Stimulated activated naive CD8-positive, alpha-beta T cell treated with anti-CD3 and anti-CD28 coated beads, Interleukin-15, Interleukin-2, amounts not matched to agents 100 ng/mL and 50 ng/mL, for 24 hours (primary cell): ENCODE results near the gene NPHP1.
"Not testable (repeated sequence)": the region's sequence is repeated elsewhere in the genome, so short reads cannot be mapped to it uniquely, and the experiment has no call there.

Experiments
- H3K27ac Mint-ChIP-seq: one replicate; pipeline ENCODE4 v1.8.0; 2021; ENCODE audit warnings: mild to moderate bottlenecking, mixed read lengths
- H3K27me3 Mint-ChIP-seq: one replicate; pipeline ENCODE4 v1.8.0; 2021; ENCODE audit warnings: mixed read lengths
- H3K36me3 Mint-ChIP-seq: one replicate; pipeline ENCODE4 v1.8.0; 2021; ENCODE audit warnings: low read depth, mixed read lengths
- H3K4me1 Mint-ChIP-seq: one replicate; pipeline ENCODE4 v1.8.0; 2021; ENCODE audit warnings: low read depth, mixed read lengths
- H3K4me3 Mint-ChIP-seq: one replicate; pipeline ENCODE4 v1.8.0; 2021; ENCODE audit warnings: mild to moderate bottlenecking, mixed read lengths
- H3K9me3 Mint-ChIP-seq: one replicate; pipeline ENCODE4 v1.8.0; 2021; ENCODE audit warnings: mixed read lengths

NPHP1 gene

GRCh38 chr2:110215091-110215490, 10.3 kb upstream of the NPHP1 start:
- H3K9me3 Mint-ChIP-seq: peaks cover 4% of the 10 kb centered on the region
- H3K27ac Mint-ChIP-seq: no peak overlapping the region
- peaks cover 13% of the 10 kb centered on the region for H3K36me3 Mint-ChIP-seq
- peaks cover 15% of the 10 kb centered on the region for H3K4me1 Mint-ChIP-seq
- H3K4me3 Mint-ChIP-seq: no peak overlapping the region
- H3K27me3 Mint-ChIP-seq: peaks cover 45% of the 10 kb centered on the region

GRCh38 chr2:110213522-110213921, 8.7 kb upstream of the NPHP1 start:
- not testable (repeated sequence) for H3K27ac Mint-ChIP-seq, H3K9me3 Mint-ChIP-seq
- Mint-ChIP-seq H3K4me3 (peak overlapping the region; percentile 9), H3K27me3 (peaks cover 34% of the 10 kb centered on the region), H3K4me1 (peaks cover 24% of the 10 kb centered on the region), H3K36me3 (peaks cover 27% of the 10 kb centered on the region)

- Mint-ChIP-seq H3K4me1 (peaks cover 24% of the 10 kb centered on the region), H3K27me3 (peaks cover 22% of the 10 kb centered on the region), H3K27ac (peak within 1 kb of the TSS; percentile 90), H3K4me3 (peak within 1 kb of the TSS; percentile 93), H3K9me3 (peaks cover 4% of the 10 kb centered on the region), H3K36me3 (peaks cover 32% of the 10 kb centered on the region)
These were observed 7.4 kb upstream of the NPHP1 start, which contains the start of gene MTLN for GRCh38 chr2:110211938-110212858. MTLN (minus strand) TSS chr2:110212547; CDS start chr2:110212525, 22 bp downstream.

DNA sequence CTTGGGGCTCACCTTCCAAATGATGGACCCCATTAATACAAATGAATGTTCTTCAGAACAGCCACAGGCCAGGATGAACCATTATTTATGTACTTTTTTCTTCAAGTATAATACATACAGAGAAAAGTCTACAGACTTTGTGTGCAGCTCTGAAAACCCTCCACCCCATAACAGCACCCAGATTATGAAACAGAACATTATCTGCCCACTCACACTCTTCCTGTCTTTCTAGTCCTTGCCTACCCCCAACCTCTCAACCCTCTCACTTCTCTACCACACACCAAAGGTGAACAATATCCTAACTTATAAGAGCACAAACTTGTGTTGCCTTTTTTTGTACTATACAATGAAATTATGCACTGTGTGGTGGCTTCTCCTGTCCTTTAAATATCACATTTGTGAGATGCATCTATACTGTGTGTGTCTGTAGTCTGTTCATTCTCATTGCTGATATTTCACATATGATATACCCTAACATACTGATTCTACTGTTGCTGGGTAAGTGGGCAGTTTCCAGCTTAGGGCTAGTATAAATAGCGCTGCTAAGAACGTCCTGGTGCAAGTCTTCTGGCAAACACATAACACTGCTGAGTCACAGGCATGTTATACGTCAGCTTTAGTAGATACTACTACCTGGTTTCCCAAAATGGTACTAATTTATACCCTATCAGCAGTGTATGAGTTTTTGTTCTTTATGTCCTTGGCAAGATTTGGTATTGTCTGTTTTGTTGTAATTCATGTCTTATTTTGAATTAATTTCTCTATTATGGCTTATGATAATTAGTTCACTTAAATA, 1.0 kb upstream of the NPHP1 start:
- Mint-ChIP-seq H3K4me1 (peaks cover 32% of the 10 kb centered on the region), H3K36me3 (peaks cover 22% of the 10 kb centered on the region), H3K9me3 (no peaks in the 10 kb centered on the region), H3K27me3 (no peaks in the 10 kb centered on the region), H3K27ac (peak overlapping the region; percentile 69), H3K4me3 (peak overlapping the region; percentile 82)

DNA sequence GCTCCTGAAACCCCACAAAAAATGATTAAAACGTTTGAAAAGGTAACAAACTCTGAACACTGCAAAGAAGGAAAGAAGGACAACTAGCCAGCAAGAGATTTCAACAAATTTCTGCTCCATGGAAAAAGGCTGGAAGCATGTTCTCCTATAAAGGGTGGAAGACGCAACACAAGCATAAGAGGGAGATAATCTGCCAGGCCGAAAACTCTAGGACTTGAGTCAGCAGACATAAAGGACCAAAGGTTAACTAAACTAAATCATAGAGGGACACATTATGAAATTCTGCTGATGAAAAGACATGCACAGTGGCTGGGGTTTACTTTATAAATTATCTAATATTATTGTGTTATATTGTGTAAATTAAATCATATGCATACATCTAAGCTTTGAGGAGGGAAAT, 6.8 kb downstream of the NPHP1 start:
- no peak overlapping the region for H3K27ac Mint-ChIP-seq
- no peaks in the 10 kb centered on the region for H3K27me3 Mint-ChIP-seq
- H3K4me1 Mint-ChIP-seq: no peaks in the 10 kb centered on the region
- H3K9me3 Mint-ChIP-seq: no peaks in the 10 kb centered on the region
- no peak overlapping the region for H3K4me3 Mint-ChIP-seq
- H3K36me3 Mint-ChIP-seq: no peaks in the 10 kb centered on the region

DNA sequence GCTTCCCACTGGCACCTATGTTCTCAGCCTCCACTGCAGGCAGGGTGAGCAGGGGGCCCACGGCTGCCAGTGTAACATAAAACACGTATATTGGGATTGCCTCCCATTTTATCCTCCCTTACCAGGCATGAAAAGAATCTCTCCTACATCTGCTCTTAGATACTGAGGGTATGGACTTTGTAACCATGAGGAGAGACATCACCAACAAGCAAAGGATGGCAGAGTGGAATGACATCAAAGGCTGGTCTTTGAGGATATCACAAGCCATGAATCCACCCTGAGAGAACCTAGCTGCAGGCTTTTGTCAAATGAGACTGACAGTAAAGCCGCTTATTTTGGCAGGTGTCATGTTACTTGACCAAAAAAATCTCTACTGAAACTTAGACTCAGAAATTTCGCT, 7.4 kb downstream of the NPHP1 start:
- no peaks in the 10 kb centered on the region for H3K9me3 Mint-ChIP-seq
- H3K4me3 Mint-ChIP-seq: no peak overlapping the region
- no peaks in the 10 kb centered on the region for H3K4me1 Mint-ChIP-seq
- H3K27me3 Mint-ChIP-seq: no peaks in the 10 kb centered on the region
- H3K36me3 Mint-ChIP-seq: no peaks in the 10 kb centered on the region
- H3K27ac Mint-ChIP-seq: no peak overlapping the region

DNA sequence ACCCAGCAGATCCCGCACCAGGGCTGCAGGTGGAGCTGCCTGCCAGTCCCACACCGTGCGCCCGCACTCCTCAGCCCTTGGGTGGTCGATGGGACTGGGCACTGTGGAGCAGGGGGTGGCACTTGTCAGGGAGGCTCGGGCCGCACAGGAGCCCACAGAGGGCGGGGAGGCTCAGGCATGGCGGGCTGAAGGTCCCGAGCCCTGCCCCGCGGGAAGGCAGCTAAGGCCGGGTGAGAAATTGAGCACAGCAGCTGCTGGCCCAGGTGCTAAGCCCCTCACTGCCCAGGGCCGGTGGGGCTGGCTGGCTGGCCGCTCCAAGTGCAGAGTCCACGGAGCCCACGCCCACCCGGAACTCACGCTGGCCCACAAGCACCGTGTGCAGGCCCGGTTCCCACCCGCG, 14.6 kb downstream of the NPHP1 start:
- not testable (repeated sequence) for H3K36me3 Mint-ChIP-seq, H3K27me3 Mint-ChIP-seq, H3K27ac Mint-ChIP-seq, H3K4me1 Mint-ChIP-seq, H3K4me3 Mint-ChIP-seq, H3K9me3 Mint-ChIP-seq

DNA sequence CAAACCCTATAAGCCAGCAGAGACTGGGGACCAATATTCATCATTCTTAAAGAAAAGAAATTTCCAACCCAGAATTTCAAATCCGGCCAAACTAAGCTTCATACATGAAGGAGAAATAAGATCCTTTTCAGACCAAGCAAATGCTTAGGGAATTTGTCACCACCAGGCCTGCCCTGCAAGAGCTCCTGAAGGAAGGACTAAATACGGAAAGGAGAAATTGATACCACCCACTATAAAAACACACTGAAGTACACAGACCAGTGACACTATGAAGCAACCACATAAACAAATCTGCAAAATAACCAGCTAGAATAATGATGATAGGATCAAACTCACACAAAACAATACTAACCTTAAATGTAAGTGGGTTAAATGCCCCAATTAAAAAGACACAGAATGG, 22.4 kb downstream of the NPHP1 start:
- no peak overlapping the region for H3K27ac Mint-ChIP-seq
- H3K4me3 Mint-ChIP-seq: no peak overlapping the region
- H3K4me1 Mint-ChIP-seq: no peaks in the 10 kb centered on the region
- H3K36me3 Mint-ChIP-seq: peaks cover 4% of the 10 kb centered on the region
- peaks cover 23% of the 10 kb centered on the region for H3K9me3 Mint-ChIP-seq
- peaks cover 26% of the 10 kb centered on the region for H3K27me3 Mint-ChIP-seq

DNA sequence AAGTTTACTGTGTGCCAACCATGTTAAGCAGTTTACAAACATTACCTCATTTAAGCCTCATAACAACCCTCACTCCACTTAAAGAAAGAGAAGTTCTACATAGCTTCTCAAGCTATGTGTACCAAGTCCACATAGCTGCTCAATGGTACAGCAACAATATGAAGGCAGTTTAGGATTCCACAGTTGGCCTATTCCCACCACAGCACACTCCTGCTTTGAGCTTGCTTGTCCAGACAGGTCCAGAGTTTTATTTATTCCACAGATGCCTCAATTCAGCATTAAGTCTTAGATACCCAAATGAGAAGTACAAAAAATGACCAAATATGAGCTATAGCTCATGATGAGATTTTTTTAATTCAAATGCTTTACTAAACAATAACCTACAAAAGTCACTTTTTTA, 24.8 kb downstream of the NPHP1 start:
- Mint-ChIP-seq H3K9me3 (peaks cover 18% of the 10 kb centered on the region), H3K27me3 (peaks cover 24% of the 10 kb centered on the region), H3K4me3 (no peak overlapping the region), H3K36me3 (peaks cover 4% of the 10 kb centered on the region), H3K4me1 (no peaks in the 10 kb centered on the region), H3K27ac (no peak overlapping the region)

DNA sequence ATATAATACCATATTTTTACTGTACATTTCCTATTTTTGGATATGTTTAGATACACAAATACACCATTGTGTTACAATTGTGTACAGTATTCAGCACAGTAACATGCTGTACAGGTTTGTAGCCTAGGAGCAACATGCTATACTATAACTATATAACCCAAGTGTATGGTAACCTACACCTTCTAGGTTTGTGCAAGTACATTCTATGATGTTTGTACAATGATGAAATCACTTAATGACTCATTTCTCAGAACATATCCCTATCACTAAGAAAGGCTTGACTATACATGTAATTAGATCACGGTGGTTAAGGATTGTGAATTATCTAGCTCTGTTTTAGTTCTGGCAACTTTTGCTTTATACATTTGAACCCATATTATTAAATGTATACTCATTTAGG, 31.3 kb downstream of the NPHP1 start:
- H3K27ac Mint-ChIP-seq: no peak overlapping the region
- peaks cover 6% of the 10 kb centered on the region for H3K27me3 Mint-ChIP-seq
- no peaks in the 10 kb centered on the region for H3K36me3 Mint-ChIP-seq
- no peak overlapping the region for H3K4me3 Mint-ChIP-seq
- H3K4me1 Mint-ChIP-seq: peaks cover 5% of the 10 kb centered on the region
- no peaks in the 10 kb centered on the region for H3K9me3 Mint-ChIP-seq

DNA sequence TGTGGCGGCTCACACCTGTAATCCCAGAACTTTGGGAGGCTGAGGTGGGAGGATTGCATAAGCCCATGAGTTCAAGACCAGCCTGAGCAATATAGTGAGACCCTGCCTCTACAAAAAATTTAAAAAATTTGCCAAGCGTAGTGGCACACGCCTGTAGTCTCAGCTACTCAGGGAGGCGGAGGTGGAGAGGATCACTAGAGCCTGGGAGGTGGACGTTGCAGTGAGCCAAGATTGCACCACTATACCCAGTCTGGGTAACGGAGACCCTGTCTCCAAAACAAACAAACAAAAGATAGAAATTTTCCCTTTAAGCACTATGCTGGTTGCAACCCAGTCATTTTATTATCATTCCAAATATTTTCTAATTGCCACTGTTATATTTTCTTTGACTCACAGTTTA, 32.3 kb downstream of the NPHP1 start:
- Mint-ChIP-seq H3K27ac (no peak overlapping the region), H3K9me3 (no peaks in the 10 kb centered on the region), H3K4me1 (peaks cover 5% of the 10 kb centered on the region), H3K4me3 (no peak overlapping the region), H3K27me3 (peaks cover 6% of the 10 kb centered on the region), H3K36me3 (no peaks in the 10 kb centered on the region)

- Mint-ChIP-seq H3K27ac (no peak overlapping the region), H3K9me3 (no peaks in the 10 kb centered on the region), H3K4me1 (peaks cover 5% of the 10 kb centered on the region), H3K27me3 (peaks cover under 1% of the 10 kb centered on the region), H3K4me3 (no peak overlapping the region), H3K36me3 (no peaks in the 10 kb centered on the region)
These were observed 34.7 kb downstream of the NPHP1 start for GRCh38 chr2:110170102-110170501.

DNA sequence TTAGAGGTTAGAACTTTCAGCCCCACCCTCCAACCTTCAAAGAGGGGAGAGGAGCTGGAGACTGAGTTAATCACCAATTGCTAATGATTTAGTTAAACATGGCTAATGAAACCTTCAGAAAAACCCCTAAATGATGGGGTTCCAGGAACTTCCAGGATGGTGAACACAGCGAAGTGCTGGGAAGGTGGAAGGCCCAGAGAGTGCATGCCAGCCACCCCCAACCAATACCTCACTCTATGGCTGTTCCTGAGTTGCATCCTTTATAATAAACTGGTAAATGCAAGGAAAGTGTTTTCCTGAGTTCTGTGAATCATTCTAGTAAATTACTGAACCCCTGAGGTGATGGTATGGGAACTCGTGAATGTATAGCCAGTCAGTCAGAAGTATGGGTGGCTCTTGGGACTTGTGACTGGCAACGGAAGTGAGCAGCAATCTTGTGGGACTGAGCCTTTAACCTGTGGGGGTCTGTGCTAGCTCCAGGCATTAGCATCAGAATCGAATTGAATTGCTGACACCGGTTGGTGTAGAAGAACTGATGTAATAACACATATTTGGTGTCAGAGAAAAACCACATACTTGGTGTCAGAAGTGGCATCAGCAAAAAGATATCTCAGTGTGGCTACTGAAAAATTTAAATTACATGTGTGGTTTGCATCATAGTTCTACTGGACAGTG, 37.4 kb downstream of the NPHP1 start:
- Mint-ChIP-seq H3K9me3 (no peaks in the 10 kb centered on the region), H3K4me3 (no peak overlapping the region), H3K27ac (no peak overlapping the region), H3K36me3 (no peaks in the 10 kb centered on the region), H3K27me3 (peaks cover 4% of the 10 kb centered on the region), H3K4me1 (peaks cover 5% of the 10 kb centered on the region)

- no peaks in the 10 kb centered on the region for H3K9me3 Mint-ChIP-seq
- peaks cover 13% of the 10 kb centered on the region for H3K27me3 Mint-ChIP-seq
- no peak overlapping the region for H3K27ac Mint-ChIP-seq
- no peaks in the 10 kb centered on the region for H3K36me3 Mint-ChIP-seq
- peaks cover 5% of the 10 kb centered on the region for H3K4me1 Mint-ChIP-seq
- no peak overlapping the region for H3K4me3 Mint-ChIP-seq
These were observed 38.5 kb downstream of the NPHP1 start for GRCh38 chr2:110166266-110166665.
